ENCODE results near the gene CXADR. TPM values are rescaled to one million over a fixed set of nuclear protein-coding genes. Genes with fewer than 3 reads are reported as not detected.

Gene CXADR
- total and polyA plus RNA-seq, 4 donors: 8.5 to 46.4 (median 26.5) TPM

- no peak overlapping the region for H3K4me3 ChIP-seq (ENCODE audit: low read depth in 1 of 3, low read length in 3 of 3)
- H3K36me3 ChIP-seq (ENCODE audit: control insufficient read depth in 4 of 4, insufficient read depth in 3 of 4, low read depth in 1 of 4, low read length in 3 of 4): no peaks in the 10 kb centered on the region
- WGBS: 78% methylated on average over 2 of the region's 2 CpGs
- no peak for DNase-seq (ENCODE audit: low spot score)
- no peak overlapping the region for H3K9ac ChIP-seq (ENCODE audit: low read depth in 1 of 2, low read length in 2 of 2)
- H3K9me3 ChIP-seq (ENCODE audit: control insufficient read depth in 4 of 4, low read length in 3 of 4): peaks cover 0 to 2% (median 0%) of the 10 kb centered on the region in 4 donors
- no peaks in the 10 kb centered on the region for H3K27me3 ChIP-seq (ENCODE audit: control insufficient read depth in 4 of 4, insufficient read depth in 4 of 4, low read length in 3 of 4)
- TF ChIP-seq NR2F2 (IDR thresholded peaks at IDR 0.05) (no peak), FOXA1 (IDR thresholded peaks at IDR 0.05) (no peak), GABPA (IDR thresholded peaks at IDR 0.05 in 1 of 2, conservative IDR thresholded peaks at IDR 0.05 in 1 of 2) (no peak), YY1 (IDR thresholded peaks at IDR 0.05) (no peak), CTCF (IDR thresholded peaks at IDR 0.05; ENCODE audit: low read depth, low read length, missing input control) (no peak), SP1 (IDR thresholded peaks at IDR 0.05) (no peak)
- TF ChIP-seq, protein P1, sequence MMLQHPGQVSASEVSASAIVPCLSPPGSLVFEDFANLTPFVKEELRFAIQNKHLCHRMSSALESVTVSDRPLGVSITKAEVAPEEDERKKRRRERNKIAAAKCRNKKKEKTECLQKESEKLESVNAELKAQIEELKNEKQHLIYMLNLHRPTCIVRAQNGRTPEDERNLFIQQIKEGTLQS (IDR thresholded peaks at IDR 0.05): no peak
- H3K4me1 ChIP-seq (ENCODE audit: control insufficient read depth in 4 of 4, insufficient read depth in 4 of 4, low read length in 3 of 4): no peaks in the 10 kb centered on the region
- H3K27ac ChIP-seq (ENCODE audit: low read depth in 1 of 2, low read length in 2 of 2): no peak overlapping the region
These were observed 128.0 kb downstream of the CXADR start for GRCh38 chr21:17640821-17641220.

Small RNA genes within 50 kb of the gene (small RNA-seq; reads per million reads assigned to genes)
- gene RF00019: not detected
- gene RN7SL163P: not detected
- not detected for gene RPL39P40

Other genes with a start within 250 kb of the CXADR start
- 10 to 100 TPM in 1 of 2 donors, 1 to 10 TPM in 1; 4.1 to 25.5 TPM for gene BTG3, start 99.9 kb downstream of the CXADR start, total RNA-seq
- gene BTG3, start 99.9 kb downstream of the CXADR start, polyA plus RNA-seq: 1 to 10 TPM; 4.8 to 6.3 TPM